Smooth muscle cell (in vitro differentiated cells): ENCODE data around the gene MIF4GD. TPM values are rescaled to one million over a fixed set of nuclear protein-coding genes. Genes with fewer than 3 reads are reported as not detected.

Experiments used
- DNase-seq: peaks from one replicate; lab custom pipeline; 2025; ENCODE audit not compliant: unreplicated experiment; lab: John Stamatoyannopoulos, UW
- H2AFZ ChIP-seq: fragments of 200-600 bp; sonication (generic); 2 replicates; pipeline ENCODE4 v1.6.0; 2016; ENCODE audit warnings: antibody characterized with exemption, low read depth, mild to moderate bottlenecking
- H3F3A ChIP-seq: fragments of 200-600 bp; sonication (generic); 2 replicates; pipeline ENCODE4 v1.6.0; 2017; ENCODE audit warnings: antibody characterized with exemption, low read depth
- H3K27ac ChIP-seq: fragments of 200-600 bp; sonication (generic); 2 replicates; pipeline ENCODE4 v1.5.1; 2016; ENCODE audit warnings: low read depth, mild to moderate bottlenecking
- H3K27me3 ChIP-seq: fragments of 200-600 bp; sonication (generic); 2 replicates; pipeline ENCODE4 v1.6.1; 2016; ENCODE audit warnings: low read depth, mild to moderate bottlenecking
- H3K36me3 ChIP-seq: fragments of 200-600 bp; sonication (generic); 2 replicates; pipeline ENCODE4 v1.5.1; 2016; ENCODE audit warnings: low read depth
- H3K4me1 ChIP-seq: fragments of 200-600 bp; sonication (generic); 2 replicates; pipeline ENCODE4 v1.5.1; 2016; ENCODE audit warnings: low read depth
- H3K4me2 ChIP-seq: fragments of 200-600 bp; sonication (generic); 2 replicates; pipeline ENCODE4 v1.6.0; 2016; ENCODE audit warnings: mild to moderate bottlenecking
- H3K4me3 ChIP-seq: fragments of 200-600 bp; sonication (generic); 2 replicates; pipeline ENCODE4 v1.5.1; 2016; ENCODE audit warnings: mild to moderate bottlenecking
- H3K79me2 ChIP-seq: fragments of 200-600 bp; sonication (generic); 2 replicates; pipeline ENCODE4 v1.6.0; 2016; ENCODE audit warnings: low read depth, mild to moderate bottlenecking
- H3K9ac ChIP-seq: fragments of 200-600 bp; sonication (generic); 2 replicates; pipeline ENCODE4 v1.6.0; 2016; ENCODE audit warnings: low read depth
- H3K9me3 ChIP-seq: fragments of 200-600 bp; sonication (generic); replicated peaks from 2 replicates; pipeline ENCODE4 v1.5.1; 2016; ENCODE audit warnings: low read depth
- H4K20me1 ChIP-seq: fragments of 200-600 bp; sonication (generic); 2 replicates; pipeline ENCODE4 v1.6.0; 2016; ENCODE audit warnings: low read depth
- WGBS: methylation state at CpG from one replicate; pipeline ENCODE4 v1.1.7; 2016; ENCODE audit warnings: low lambda C conversion rate; 5-methylcytosine and 5-hydroxymethylcytosine counted together
- polyA plus RNA-seq: library from polyadenylated mRNA; unstranded; fragments of >200 nt; fragmentation: Nextera tagmentation; extraction: Ambion mirVana; gene quantifications from 2 replicates; pipeline ENCODE4 v1.2.1, GENCODE V29; 2016
- total RNA-seq: library from RNA; depleted of rRNA; stranded (reverse); fragments of >200 nt; gene quantifications from 2 replicates; pipeline ENCODE4 v1.2.3, GENCODE V29; 2014
- TF ChIP-seq, protein P1 (sequence below): fragments of 200-600 bp; sonication (generic); IDR thresholded peaks from 2 replicates; pipeline ENCODE4 v1.5.1; 2017; ENCODE audit warnings: borderline replicate concordance, mild to moderate bottlenecking, antibody characterized with exemption; ENCODE audit not compliant: insufficient read depth, poor library complexity, severe bottlenecking

The MIF4GD gene
- total and polyA plus RNA-seq, 2 experiments from 2014 or later, result 5.3 to 17.0 TPM

DNA sequence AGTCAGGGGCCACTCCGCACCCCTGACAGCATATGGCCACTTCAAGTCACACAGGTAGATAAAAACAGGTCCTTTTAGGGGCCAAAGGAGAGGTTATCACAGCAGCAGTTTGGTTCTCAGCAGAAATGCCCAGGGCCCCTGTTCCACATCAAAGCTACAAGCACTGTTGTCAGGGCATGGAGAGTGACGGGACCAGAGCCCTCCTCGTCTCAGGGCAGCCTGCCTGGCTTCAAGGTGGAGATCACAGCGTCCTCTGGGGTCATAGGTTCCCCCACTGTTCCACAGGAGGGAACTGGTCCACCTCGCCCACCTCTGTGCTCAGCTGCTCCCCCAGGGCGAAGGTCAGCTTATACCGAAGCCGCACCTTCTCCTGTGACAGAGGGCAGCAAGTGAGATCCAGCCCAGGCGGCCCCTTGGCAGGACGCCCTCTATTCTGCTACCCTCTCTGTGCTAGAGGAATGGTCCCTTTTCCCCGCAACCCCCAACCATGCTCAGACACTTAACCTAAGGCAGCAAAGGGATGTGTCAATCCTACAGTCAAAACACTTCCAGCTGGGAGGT, 32.9 kb downstream of the MIF4GD start:
- no peak for DNase-seq
- Histone ChIP-seq H3K4me2 (no peak overlapping the region), H3K27ac (no peak overlapping the region), H3K36me3 (no peaks in the 10 kb centered on the region), H3K4me1 (no peaks in the 10 kb centered on the region), H4K20me1 (peaks cover 7% of the 10 kb centered on the region), H3K27me3 (no peaks in the 10 kb centered on the region), H2AFZ (no peak overlapping the region), H3F3A (peaks cover 8% of the 10 kb centered on the region), H3K9ac (no peak overlapping the region), H3K79me2 (no peaks in the 10 kb centered on the region), H3K4me3 (no peak overlapping the region), H3K9me3 (no peaks in the 10 kb centered on the region)
- WGBS, result 95% methylated on average over 11 of the region's 11 CpGs
- TF ChIP-seq, protein P1, sequence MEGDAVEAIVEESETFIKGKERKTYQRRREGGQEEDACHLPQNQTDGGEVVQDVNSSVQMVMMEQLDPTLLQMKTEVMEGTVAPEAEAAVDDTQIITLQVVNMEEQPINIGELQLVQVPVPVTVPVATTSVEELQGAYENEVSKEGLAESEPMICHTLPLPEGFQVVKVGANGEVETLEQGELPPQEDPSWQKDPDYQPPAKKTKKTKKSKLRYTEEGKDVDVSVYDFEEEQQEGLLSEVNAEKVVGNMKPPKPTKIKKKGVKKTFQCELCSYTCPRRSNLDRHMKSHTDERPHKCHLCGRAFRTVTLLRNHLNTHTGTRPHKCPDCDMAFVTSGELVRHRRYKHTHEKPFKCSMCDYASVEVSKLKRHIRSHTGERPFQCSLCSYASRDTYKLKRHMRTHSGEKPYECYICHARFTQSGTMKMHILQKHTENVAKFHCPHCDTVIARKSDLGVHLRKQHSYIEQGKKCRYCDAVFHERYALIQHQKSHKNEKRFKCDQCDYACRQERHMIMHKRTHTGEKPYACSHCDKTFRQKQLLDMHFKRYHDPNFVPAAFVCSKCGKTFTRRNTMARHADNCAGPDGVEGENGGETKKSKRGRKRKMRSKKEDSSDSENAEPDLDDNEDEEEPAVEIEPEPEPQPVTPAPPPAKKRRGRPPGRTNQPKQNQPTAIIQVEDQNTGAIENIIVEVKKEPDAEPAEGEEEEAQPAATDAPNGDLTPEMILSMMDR, result no peak

DNA sequence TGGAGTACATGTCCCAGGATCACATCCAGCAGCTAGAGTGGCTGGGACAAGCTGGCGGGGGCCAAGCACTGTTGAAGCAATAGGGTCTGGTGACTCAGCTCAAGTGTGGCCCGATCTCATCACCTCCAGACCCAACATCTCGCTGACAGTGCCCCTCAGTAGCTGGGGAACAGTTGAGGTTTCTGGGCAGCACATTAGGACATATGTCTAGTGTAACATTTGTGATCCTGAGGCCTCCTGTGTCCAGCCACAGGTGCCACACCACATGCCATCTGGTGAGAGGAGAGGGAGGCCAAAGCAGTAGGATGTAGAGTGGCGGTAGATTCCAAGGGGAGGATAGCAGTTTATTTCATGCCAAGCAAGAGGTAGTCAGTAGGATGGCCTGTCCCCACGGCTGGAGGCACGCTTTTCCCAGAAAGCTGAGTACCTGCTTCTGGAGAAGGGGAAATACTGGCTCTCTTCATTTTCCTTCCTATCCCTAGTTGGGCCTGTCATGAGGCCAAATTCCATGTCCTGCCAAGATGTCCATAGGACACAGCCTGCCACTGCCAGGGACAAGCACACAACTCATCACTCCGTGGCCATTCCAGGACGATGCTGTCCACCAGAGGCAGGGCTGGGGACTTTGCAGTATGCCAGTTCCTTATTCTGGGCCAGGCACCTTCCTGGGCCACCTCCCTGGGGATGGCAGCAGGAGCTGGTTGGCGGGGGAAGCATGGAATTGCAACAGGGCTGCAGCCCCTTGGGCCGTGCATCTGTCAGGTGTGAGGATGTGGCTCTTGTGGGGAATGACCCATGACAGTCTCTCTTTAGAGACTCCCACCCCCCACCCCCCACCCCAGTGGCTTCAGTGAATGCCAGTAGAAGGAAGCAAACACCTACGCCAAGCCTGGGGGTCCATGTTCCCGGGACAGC, 33.7 kb downstream of the MIF4GD start:
- Histone ChIP-seq H3K79me2 (no peaks in the 10 kb centered on the region), H3K36me3 (no peaks in the 10 kb centered on the region), H3K4me3 (no peak overlapping the region), H3K9me3 (no peaks in the 10 kb centered on the region), H3K4me1 (no peaks in the 10 kb centered on the region), H2AFZ (no peak overlapping the region), H4K20me1 (peaks cover 7% of the 10 kb centered on the region), H3K4me2 (no peak overlapping the region), H3K27me3 (no peaks in the 10 kb centered on the region), H3K27ac (no peak overlapping the region), H3F3A (peaks cover 8% of the 10 kb centered on the region), H3K9ac (no peak overlapping the region)
- whole genome bisulfite sequencing, result 96% methylated on average over 12 of the region's 12 CpGs
- no peak for DNase-seq
- TF ChIP-seq, protein P1, result no peak

DNA sequence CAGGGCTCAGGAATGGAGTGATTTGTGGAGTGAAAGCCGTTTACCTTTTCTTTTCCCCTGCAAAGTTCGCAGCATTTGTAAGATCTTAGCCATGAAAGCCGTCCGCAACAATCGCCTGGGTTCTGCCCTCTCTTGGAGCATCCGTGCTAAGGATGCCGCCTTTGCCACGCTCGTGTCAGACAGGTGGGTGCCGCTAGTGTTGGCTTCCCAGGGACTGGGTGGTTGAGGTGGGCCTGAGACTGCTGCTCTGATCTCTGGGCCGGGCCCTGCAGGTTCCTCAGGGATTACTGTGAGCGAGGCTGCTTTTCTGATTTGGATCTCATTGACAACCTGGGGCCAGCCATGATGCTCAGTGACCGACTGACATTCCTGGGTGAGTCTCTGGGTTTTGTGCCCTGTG, 38.2 kb downstream of the MIF4GD start:
- no peak overlapping the region for H3K9ac ChIP-seq
- no peak for DNase-seq
- WGBS, result 98% methylated on average over 12 of the region's 13 CpGs
- H3F3A ChIP-seq, result peaks cover 8% of the 10 kb centered on the region
- no peak overlapping the region for H3K27ac ChIP-seq
- H3K9me3 ChIP-seq, result no peaks in the 10 kb centered on the region
- H2AFZ ChIP-seq, result no peak overlapping the region
- H3K27me3 ChIP-seq, result no peaks in the 10 kb centered on the region
- no peaks in the 10 kb centered on the region for H4K20me1 ChIP-seq
- no peak overlapping the region for H3K4me3 ChIP-seq
- no peak overlapping the region for H3K4me2 ChIP-seq
- H3K4me1 ChIP-seq, result no peaks in the 10 kb centered on the region
- no peaks in the 10 kb centered on the region for H3K79me2 ChIP-seq
- TF ChIP-seq, protein P1, result no peak
- H3K36me3 ChIP-seq, result no peaks in the 10 kb centered on the region
